Measurements from ENCODE around the gene TMEM171. TPM values are rescaled to one million over a fixed set of nuclear protein-coding genes. Genes with fewer than 3 reads are reported as not detected.

Gene TMEM171
- total and polyA plus RNA-seq, 2 of the 8 experiments (the other 6 are each of a cell fraction or from before 2014, with no cell fraction given): 1.0 to 2.2 TPM

GRCh38 chr5:73154208-73155006, 34.0 kb downstream of the TMEM171 start (continued):
- TF ChIP-seq, protein P1, sequence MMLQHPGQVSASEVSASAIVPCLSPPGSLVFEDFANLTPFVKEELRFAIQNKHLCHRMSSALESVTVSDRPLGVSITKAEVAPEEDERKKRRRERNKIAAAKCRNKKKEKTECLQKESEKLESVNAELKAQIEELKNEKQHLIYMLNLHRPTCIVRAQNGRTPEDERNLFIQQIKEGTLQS (IDR thresholded peaks at IDR 0.05; ENCODE audit: insufficient read depth, low read depth, low read length): no peak
- TF ChIP-seq SRF (IDR thresholded peaks at IDR 0.05; ENCODE audit: low read depth, low read length) (no peak), POLR2A (IDR thresholded peaks at IDR 0.05; ENCODE audit: control extremely low read depth in 1 of 2, low read depth in 2 of 2, low read length in 2 of 2) (no peak), NANOG (IDR thresholded peaks at IDR 0.05; ENCODE audit: insufficient read depth, low read depth, low read length, poor library complexity, severe bottlenecking) (no peak), SP2 (IDR thresholded peaks at IDR 0.05; ENCODE audit: low read length) (no peak), KDM4A (IDR thresholded peaks at IDR 0.05; ENCODE audit: low read depth, low read length, severe bottlenecking) (no peak), CBX8 (IDR thresholded peaks at IDR 0.05; ENCODE audit: borderline replicate concordance, low read depth, low read length) (no peak), HDAC6 (IDR thresholded peaks at IDR 0.05; ENCODE audit: low read depth, low read length) (no peak), ATF2 (IDR thresholded peaks at IDR 0.05; ENCODE audit: low read length) (no peak)
